HUES6 (cell line): ENCODE results near the gene CXCL8.

Experiments
- H3K27ac ChIP-seq: 2 replicates; pipeline ENCODE4 v1.7.0; 2013; ENCODE audit warnings: low read depth, mild to moderate bottlenecking, low read length, inconsistent platforms
- H3K27me3 ChIP-seq: 2 replicates; pipeline ENCODE4 v1.6.1; 2013; ENCODE audit warnings: low read length; ENCODE audit not compliant: control insufficient read depth, insufficient read depth
- H3K36me3 ChIP-seq: 2 replicates; pipeline ENCODE4 v1.6.1; 2013; ENCODE audit warnings: low read length; ENCODE audit not compliant: control insufficient read depth, insufficient read depth
- H3K4me1 ChIP-seq: 2 replicates; pipeline ENCODE4 v1.6.1; 2013; ENCODE audit warnings: low read length; ENCODE audit not compliant: control insufficient read depth, insufficient read depth
- H3K4me3 ChIP-seq: 2 replicates; pipeline ENCODE4 v1.5.1; 2013; ENCODE audit warnings: low read depth, low read length
- H3K9ac ChIP-seq: one replicate; pipeline ENCODE4 v1.6.1; 2013; ENCODE audit warnings: mild to moderate bottlenecking, low read length
- H3K9me3 ChIP-seq: 2 replicates; pipeline ENCODE4 v1.6.1; 2013; ENCODE audit warnings: low read depth, low read length; ENCODE audit not compliant: control insufficient read depth, insufficient read depth

CXCL8 gene

DNA sequence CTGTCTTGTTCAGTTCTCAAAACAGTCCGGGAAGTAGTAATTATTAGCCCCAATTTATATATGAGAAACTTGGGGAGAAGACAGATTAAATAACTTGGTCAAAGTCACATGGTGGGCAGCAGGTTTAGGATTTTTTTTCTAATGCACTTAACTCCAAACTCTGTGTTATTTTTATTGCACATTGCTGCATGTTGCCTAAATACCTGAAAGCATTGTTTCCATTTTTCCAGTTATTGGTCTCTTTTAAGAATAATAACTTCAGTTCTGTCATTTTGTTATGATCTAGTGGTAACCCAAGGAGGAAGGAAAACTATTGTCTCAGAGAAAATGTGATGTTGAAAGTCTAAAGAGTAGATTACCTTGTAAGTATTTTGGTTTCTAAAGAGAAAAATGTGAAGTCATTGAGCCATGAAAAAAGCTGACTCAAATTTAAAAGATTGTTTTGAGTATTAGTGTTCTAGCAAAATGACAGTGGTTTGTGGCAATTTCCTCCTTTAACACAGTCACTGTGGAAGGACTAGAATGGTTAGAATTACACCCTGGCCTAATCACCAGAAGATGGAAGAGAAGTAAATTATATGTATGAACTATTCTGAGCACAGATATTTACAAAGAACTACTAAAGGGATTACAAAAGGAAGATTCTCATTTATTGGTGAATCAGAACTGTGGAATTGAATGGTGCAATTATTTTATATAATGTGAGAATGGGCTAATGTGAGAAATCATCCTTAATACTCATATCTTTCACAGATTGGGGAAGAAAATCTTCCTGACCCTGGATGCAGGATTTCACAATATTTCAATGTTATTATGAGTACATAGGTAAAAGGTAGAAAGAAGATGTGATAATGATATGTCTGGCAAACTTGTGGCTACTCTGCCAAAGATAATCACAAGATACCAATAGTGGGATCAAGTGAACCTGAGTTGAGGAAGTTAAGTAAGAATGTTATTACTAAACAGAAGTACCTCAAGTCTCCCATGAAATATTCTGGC lies 21.7 kb upstream of the CXCL8 start:
- no peak overlapping the region for H3K9ac ChIP-seq
- no peaks in the 10 kb centered on the region for H3K36me3 ChIP-seq
- H3K4me3 ChIP-seq: no peak overlapping the region
- no peaks in the 10 kb centered on the region for H3K9me3 ChIP-seq
- H3K27me3 ChIP-seq: no peaks in the 10 kb centered on the region
- H3K4me1 ChIP-seq: no peaks in the 10 kb centered on the region
- H3K27ac ChIP-seq: no peak overlapping the region

GRCh38 chr4:73721435-73721834 lies 18.9 kb upstream of the CXCL8 start:
- no peaks in the 10 kb centered on the region for H3K36me3 ChIP-seq
- H3K27ac ChIP-seq: no peak overlapping the region
- H3K9me3 ChIP-seq: no peaks in the 10 kb centered on the region
- H3K4me3 ChIP-seq: no peak overlapping the region
- H3K27me3 ChIP-seq: no peaks in the 10 kb centered on the region
- no peak overlapping the region for H3K9ac ChIP-seq
- peaks cover 5% of the 10 kb centered on the region; the same call in 1 of the 2 replicates for H3K4me1 ChIP-seq

- H3K4me1 ChIP-seq: peaks cover 6% of the 10 kb centered on the region; the same call in 1 of the 2 replicates
- no peaks in the 10 kb centered on the region for H3K9me3 ChIP-seq
- H3K9ac ChIP-seq: no peak overlapping the region
Measured at GRCh38 chr4:73721909-73722308, 18.5 kb upstream of the CXCL8 start.

DNA sequence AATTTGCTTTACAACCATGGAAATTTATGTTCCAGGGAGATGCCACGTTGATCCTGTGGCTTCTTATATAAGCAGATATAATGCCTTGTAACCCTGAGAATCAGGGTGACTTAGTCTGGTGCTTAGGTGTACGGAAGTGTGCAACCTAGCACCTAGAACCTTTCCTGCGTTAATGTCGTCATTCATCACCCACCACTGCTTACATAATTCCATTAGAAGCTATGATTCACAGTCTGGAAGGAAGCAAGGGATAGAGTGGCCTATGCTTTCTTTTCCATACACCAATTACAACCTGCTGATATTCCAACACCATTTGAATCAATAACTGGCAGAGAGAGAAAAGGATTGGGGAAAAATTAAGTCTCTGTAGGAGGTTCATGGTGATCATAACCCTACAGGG lies 17.3 kb upstream of the CXCL8 start:
- no peaks in the 10 kb centered on the region for H3K36me3 ChIP-seq
- no peak overlapping the region for H3K9ac ChIP-seq
- H3K27me3 ChIP-seq: no peaks in the 10 kb centered on the region
- peaks cover 6% of the 10 kb centered on the region; the same call in 1 of the 2 replicates for H3K4me1 ChIP-seq
- no peak overlapping the region for H3K27ac ChIP-seq
- no peaks in the 10 kb centered on the region for H3K9me3 ChIP-seq
- no peak overlapping the region for H3K4me3 ChIP-seq

More at GRCh38 chr4:73721909-73722308, 18.5 kb upstream of the CXCL8 start:
- no peaks in the 10 kb centered on the region for H3K36me3 ChIP-seq
- no peaks in the 10 kb centered on the region for H3K27me3 ChIP-seq
- H3K4me3 ChIP-seq: no peak overlapping the region
- no peak overlapping the region for H3K27ac ChIP-seq

GRCh38 chr4:73723928-73724327 lies 16.4 kb upstream of the CXCL8 start:
- peaks cover 6% of the 10 kb centered on the region for H3K4me1 ChIP-seq

DNA sequence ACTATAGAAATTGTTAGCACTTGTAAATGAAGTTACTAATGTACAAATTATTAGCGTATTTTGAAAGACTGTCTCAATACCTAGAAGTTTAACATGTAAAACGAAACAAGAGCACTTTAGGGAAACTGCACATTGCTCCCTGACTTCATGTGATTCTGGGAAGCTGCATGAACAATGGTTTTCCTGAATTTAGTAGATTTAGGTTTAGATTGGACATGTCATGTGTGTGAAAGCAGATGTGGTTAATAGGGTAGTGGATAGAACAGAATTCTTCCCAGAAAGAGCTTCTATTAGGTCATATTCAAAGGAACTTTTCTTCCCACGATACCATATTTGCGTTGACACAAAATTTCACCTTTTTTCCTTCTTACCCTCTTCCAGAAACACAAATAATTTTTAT lies 14.9 kb upstream of the CXCL8 start:
- Histone ChIP-seq H3K9me3 (no peaks in the 10 kb centered on the region), H3K27ac (no peak overlapping the region), H3K27me3 (no peaks in the 10 kb centered on the region), H3K4me1 (peaks cover 6% of the 10 kb centered on the region), H3K9ac (no peak overlapping the region), H3K4me3 (no peak overlapping the region), H3K36me3 (no peaks in the 10 kb centered on the region)

More at GRCh38 chr4:73723928-73724327, 16.4 kb upstream of the CXCL8 start:
- no peak overlapping the region for H3K4me3 ChIP-seq
- H3K27me3 ChIP-seq: no peaks in the 10 kb centered on the region
- no peaks in the 10 kb centered on the region for H3K36me3 ChIP-seq
- no peak overlapping the region for H3K9ac ChIP-seq
- H3K9me3 ChIP-seq: no peaks in the 10 kb centered on the region
- H3K27ac ChIP-seq: no peak overlapping the region

DNA sequence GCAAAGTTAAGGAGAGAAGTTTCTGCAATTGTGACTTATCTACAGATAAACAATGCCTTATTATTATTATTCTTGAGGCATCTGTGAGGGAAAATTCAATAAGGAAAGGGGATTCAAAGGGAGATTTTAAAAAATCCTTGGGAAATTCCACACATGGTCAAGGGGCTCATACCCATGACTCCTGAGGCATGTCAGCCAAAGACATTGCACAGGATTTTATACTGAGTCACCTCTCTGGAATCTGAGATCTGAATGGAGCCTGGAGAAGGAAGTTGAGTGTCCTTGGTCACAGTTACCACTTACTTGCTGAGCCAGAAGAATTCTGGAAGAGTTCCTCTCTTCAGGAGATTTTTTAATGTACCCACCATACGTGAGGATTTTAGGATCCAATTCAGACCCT lies 14.4 kb upstream of the CXCL8 start:
- H3K9ac ChIP-seq: no peak overlapping the region
- H3K4me3 ChIP-seq: no peak overlapping the region
- peaks cover 6% of the 10 kb centered on the region for H3K4me1 ChIP-seq
- no peaks in the 10 kb centered on the region for H3K9me3 ChIP-seq
- no peaks in the 10 kb centered on the region for H3K36me3 ChIP-seq
- no peaks in the 10 kb centered on the region for H3K27me3 ChIP-seq
- no peak overlapping the region for H3K27ac ChIP-seq

DNA sequence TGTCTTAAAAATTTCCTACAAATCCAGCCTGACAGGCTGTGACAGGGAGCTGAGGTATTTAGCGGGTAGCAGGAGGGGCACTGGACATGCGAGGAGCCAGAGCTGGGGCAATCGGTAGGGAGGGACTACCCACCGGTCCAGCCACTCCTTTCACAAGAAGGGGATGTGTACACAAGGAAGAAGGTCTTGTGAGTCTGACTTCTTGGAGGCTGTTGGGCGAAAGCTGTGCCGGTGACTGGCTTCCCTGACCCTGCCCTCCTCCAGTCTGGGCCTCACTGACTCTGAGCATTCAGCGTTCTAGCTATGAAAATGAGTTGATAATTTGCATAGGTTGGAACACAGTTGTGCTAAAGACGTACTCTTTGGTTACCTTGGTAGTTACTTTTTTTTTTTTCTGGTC lies 12.7 kb upstream of the CXCL8 start:
- no peak overlapping the region for H3K27ac ChIP-seq
- no peak overlapping the region for H3K9ac ChIP-seq
- peaks cover 6% of the 10 kb centered on the region for H3K4me1 ChIP-seq
- no peaks in the 10 kb centered on the region for H3K9me3 ChIP-seq
- H3K36me3 ChIP-seq: no peaks in the 10 kb centered on the region
- H3K27me3 ChIP-seq: no peaks in the 10 kb centered on the region
- no peak overlapping the region for H3K4me3 ChIP-seq

GRCh38 chr4:73728091-73728741 lies 12.2 kb upstream of the CXCL8 start:
- H3K4me3 ChIP-seq: no peak overlapping the region
- H3K27ac ChIP-seq: no peak overlapping the region
- H3K4me1 ChIP-seq: peaks cover 6% of the 10 kb centered on the region
- H3K9me3 ChIP-seq: no peaks in the 10 kb centered on the region
- H3K9ac ChIP-seq: no peak overlapping the region
- H3K36me3 ChIP-seq: no peaks in the 10 kb centered on the region
- no peaks in the 10 kb centered on the region for H3K27me3 ChIP-seq

GRCh38 chr4:73729534-73730165 lies 10.7 kb upstream of the CXCL8 start:
- no peak overlapping the region for H3K27ac ChIP-seq

GRCh38 chr4:73730292-73730691 lies 10.1 kb upstream of the CXCL8 start:
- H3K9ac ChIP-seq: no peak overlapping the region
- H3K27me3 ChIP-seq: no peaks in the 10 kb centered on the region
- H3K9me3 ChIP-seq: no peaks in the 10 kb centered on the region
- H3K27ac ChIP-seq: no peak overlapping the region
- H3K36me3 ChIP-seq: no peaks in the 10 kb centered on the region
- peaks cover 6% of the 10 kb centered on the region for H3K4me1 ChIP-seq
- H3K4me3 ChIP-seq: no peak overlapping the region

More at GRCh38 chr4:73729534-73730165, 10.7 kb upstream of the CXCL8 start:
- H3K9ac ChIP-seq: no peak overlapping the region
- H3K4me1 ChIP-seq: peaks cover 6% of the 10 kb centered on the region
- no peaks in the 10 kb centered on the region for H3K9me3 ChIP-seq
- H3K27me3 ChIP-seq: no peaks in the 10 kb centered on the region
- no peaks in the 10 kb centered on the region for H3K36me3 ChIP-seq
- no peak overlapping the region for H3K4me3 ChIP-seq
